HAP-1 (cell line): ENCODE data around the gene CTNNA1.

ENCODE experiments used
- DNase-seq, 2 experiments: peaks; one replicate each; pipeline ENCODE4 v3.0.0-alpha.2; 2016 to 2020; ENCODE audit warnings: low spot score in 2 of 2
- H3K27me3 ChIP-seq: fragments of 250-450 bp; sonication (Bioruptor Pico); 2 replicates; pipeline ENCODE4 v1.5.1; 2020; ENCODE audit warnings: low read depth, mild to moderate bottlenecking, moderate library complexity
- H3K36me3 ChIP-seq: fragments of 250-450 bp; sonication (Bioruptor Pico); replicated peaks from 2 replicates; pipeline ENCODE4 v1.5.1; 2020; ENCODE audit warnings: mild to moderate bottlenecking
- H3K4me1 ChIP-seq: fragments of 250-450 bp; sonication (Bioruptor Pico); 2 replicates; pipeline ENCODE4 v1.5.1; 2020; ENCODE audit warnings: mild to moderate bottlenecking
- H3K4me3 ChIP-seq: fragments of 250-450 bp; sonication (Bioruptor Pico); 2 replicates; pipeline ENCODE4 v1.5.1; 2020; ENCODE audit warnings: mild to moderate bottlenecking, moderate library complexity
- H3K9me3 ChIP-seq: fragments of 250-450 bp; sonication (Bioruptor Pico); 2 replicates; pipeline ENCODE4 v1.5.1; 2020; ENCODE audit warnings: mild to moderate bottlenecking, moderate library complexity
- in situ Hi-C: fragments of 300-500 bp; cut with MboI; formaldehyde crosslinking; loops from 3 replicates; pipeline ENCODE4 v1.14.3; 2020; ENCODE audit warnings: low sequenced_read_pairs, inconsistent platforms, mixed read lengths

The CTNNA1 gene

GRCh38 chr5:138975098-138975847 lies 222.0 kb downstream of the CTNNA1 start:
- in situ Hi-C loops: no loop called here
- no peak for DNase-seq
- peaks cover 13% of the 10 kb centered on the region for H3K4me1 ChIP-seq

DNA sequence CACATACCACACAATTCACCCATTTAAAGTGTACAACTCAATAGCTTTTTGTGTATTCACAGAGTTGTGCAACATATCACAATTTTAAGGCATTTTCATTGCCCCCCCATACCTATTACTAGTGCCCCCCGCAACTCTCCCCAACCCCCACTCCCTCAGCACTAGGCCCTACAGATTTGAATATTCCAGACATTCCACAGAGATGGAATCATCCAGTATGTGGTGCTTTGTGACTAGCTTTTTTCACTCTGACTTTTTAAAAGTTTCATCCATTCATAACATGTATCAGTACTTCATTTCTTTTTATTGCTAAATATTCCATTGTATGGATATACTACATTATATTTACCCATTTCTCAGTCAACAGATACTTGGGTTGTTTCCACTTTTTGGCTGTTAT lies 224.9 kb downstream of the CTNNA1 start:
- H3K4me1 ChIP-seq: peaks cover 13% of the 10 kb centered on the region
- in situ Hi-C loops: no loop called here
- H3K9me3 ChIP-seq: no peaks in the 10 kb centered on the region
- no peak overlapping the region for H3K4me3 ChIP-seq
- H3K36me3 ChIP-seq: no peaks in the 10 kb centered on the region
- no peaks in the 10 kb centered on the region for H3K27me3 ChIP-seq
- DNase-seq: no peak

More at GRCh38 chr5:138975098-138975847, 222.0 kb downstream of the CTNNA1 start:
- no peak overlapping the region for H3K4me3 ChIP-seq
- H3K36me3 ChIP-seq: no peaks in the 10 kb centered on the region
- no peaks in the 10 kb centered on the region for H3K27me3 ChIP-seq
- H3K9me3 ChIP-seq: no peaks in the 10 kb centered on the region

- Histone ChIP-seq H3K36me3 (no peaks in the 10 kb centered on the region), H3K4me3 (no peak overlapping the region), H3K27me3 (no peaks in the 10 kb centered on the region), H3K9me3 (no peaks in the 10 kb centered on the region), H3K4me1 (peaks cover 12% of the 10 kb centered on the region)
- DNase-seq: no peak
- in situ Hi-C loops: no loop called here
Measured at GRCh38 chr5:138978581-138978980, 225.4 kb downstream of the CTNNA1 start.

- Histone ChIP-seq H3K4me1 (peaks cover under 1% of the 10 kb centered on the region), H3K4me3 (no peak overlapping the region), H3K27me3 (no peaks in the 10 kb centered on the region), H3K9me3 (no peaks in the 10 kb centered on the region), H3K36me3 (no peaks in the 10 kb centered on the region)
- in situ Hi-C loops: no loop called here
- no peak for DNase-seq
Measured at GRCh38 chr5:138979684-138980280, 226.6 kb downstream of the CTNNA1 start.

DNA sequence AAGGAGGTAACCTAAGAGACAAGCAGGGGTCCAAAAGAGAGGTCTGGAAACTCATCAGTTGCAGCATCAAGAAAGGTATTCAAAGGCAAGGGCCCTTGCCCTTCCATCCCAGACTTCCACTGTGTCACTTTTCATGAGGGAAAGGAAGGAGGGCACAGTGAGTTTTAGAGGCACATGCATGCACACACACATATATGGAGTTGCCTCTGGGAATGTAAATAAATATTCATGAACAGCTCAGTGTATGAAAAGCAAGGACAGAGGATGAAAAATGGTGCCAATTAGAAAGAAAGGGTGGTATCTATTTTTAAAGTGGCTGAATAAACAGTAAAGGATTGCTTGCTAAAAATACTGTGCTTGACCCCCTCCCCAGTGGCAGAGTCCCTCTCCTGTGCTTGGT lies 227.2 kb downstream of the CTNNA1 start:
- no peaks in the 10 kb centered on the region for H3K9me3 ChIP-seq
- H3K27me3 ChIP-seq: no peaks in the 10 kb centered on the region
- in situ Hi-C loops: no loop called here
- H3K4me1 ChIP-seq: no peaks in the 10 kb centered on the region
- no peaks in the 10 kb centered on the region for H3K36me3 ChIP-seq
- no peak overlapping the region for H3K4me3 ChIP-seq
- no peak for DNase-seq

- no peaks in the 10 kb centered on the region for H3K9me3 ChIP-seq
- in situ Hi-C loops: no loop called here
- H3K4me3 ChIP-seq: no peak overlapping the region
- no peaks in the 10 kb centered on the region for H3K4me1 ChIP-seq
- H3K27me3 ChIP-seq: no peaks in the 10 kb centered on the region
- no peaks in the 10 kb centered on the region for H3K36me3 ChIP-seq
- no peak for DNase-seq
Measured at GRCh38 chr5:138981131-138981530, 227.9 kb downstream of the CTNNA1 start.

- no peak for DNase-seq
- H3K27me3 ChIP-seq: no peaks in the 10 kb centered on the region
- in situ Hi-C loops: no loop called here
- H3K36me3 ChIP-seq: no peaks in the 10 kb centered on the region
- H3K4me3 ChIP-seq: no peak overlapping the region
- no peaks in the 10 kb centered on the region for H3K9me3 ChIP-seq
- H3K4me1 ChIP-seq: no peaks in the 10 kb centered on the region
Measured at GRCh38 chr5:138981586-138981985, 228.4 kb downstream of the CTNNA1 start.

GRCh38 chr5:138983984-138984383 lies 230.8 kb downstream of the CTNNA1 start:
- no peak for DNase-seq
- H3K4me3 ChIP-seq: no peak overlapping the region
- H3K27me3 ChIP-seq: no peaks in the 10 kb centered on the region
- no peaks in the 10 kb centered on the region for H3K4me1 ChIP-seq
- in situ Hi-C loops: no loop called here
- no peaks in the 10 kb centered on the region for H3K36me3 ChIP-seq
- no peaks in the 10 kb centered on the region for H3K9me3 ChIP-seq
